ENCODE data around the gene PITRM1.

DNA sequence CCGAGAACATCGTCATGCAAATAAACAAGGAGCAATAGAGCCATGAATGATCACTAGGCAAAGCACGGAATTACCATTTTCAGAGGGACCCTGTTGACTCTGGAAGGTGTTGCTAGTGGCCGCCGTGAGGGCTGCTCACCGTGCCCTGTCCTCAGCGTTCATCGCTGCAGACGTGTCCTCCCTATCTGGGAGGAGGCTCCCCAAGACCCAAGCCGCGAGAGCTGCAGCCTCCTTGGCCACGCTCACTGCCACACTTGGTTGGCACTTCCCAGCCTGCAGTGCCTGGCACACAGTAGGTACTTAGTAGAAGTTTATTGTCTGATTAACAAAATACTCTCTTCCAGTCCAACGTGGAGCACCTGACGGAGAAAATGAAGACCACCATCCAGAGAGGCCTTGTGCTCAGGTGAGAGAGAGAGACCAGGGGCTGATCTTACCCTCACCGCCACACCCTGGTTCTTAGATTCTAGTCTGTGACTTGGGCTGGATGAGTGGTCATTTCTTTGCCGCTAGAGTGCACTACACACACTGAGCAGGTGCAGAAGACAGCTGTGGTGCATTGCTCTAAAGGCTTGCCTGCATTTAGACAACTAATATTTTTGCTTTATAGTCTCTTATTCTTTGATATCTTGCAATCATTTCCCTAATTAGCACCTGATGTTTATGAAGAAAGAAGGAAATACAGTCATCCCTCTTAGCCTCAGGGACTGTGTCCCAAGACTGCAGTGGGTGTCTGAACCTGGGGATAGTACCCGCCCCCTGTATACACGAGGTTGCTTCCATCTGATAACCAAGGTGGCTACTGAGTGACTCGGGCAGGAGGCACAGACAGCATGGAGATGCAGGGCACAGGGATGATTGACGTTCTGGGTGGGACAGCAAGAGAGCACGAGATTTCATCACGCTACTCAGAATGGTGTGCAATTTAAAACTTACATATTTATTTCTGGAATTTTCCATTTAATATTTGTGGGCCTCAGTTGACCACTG, 40.3 kb downstream of the PITRM1 start:
- TF ChIP-seq, protein P1, sequence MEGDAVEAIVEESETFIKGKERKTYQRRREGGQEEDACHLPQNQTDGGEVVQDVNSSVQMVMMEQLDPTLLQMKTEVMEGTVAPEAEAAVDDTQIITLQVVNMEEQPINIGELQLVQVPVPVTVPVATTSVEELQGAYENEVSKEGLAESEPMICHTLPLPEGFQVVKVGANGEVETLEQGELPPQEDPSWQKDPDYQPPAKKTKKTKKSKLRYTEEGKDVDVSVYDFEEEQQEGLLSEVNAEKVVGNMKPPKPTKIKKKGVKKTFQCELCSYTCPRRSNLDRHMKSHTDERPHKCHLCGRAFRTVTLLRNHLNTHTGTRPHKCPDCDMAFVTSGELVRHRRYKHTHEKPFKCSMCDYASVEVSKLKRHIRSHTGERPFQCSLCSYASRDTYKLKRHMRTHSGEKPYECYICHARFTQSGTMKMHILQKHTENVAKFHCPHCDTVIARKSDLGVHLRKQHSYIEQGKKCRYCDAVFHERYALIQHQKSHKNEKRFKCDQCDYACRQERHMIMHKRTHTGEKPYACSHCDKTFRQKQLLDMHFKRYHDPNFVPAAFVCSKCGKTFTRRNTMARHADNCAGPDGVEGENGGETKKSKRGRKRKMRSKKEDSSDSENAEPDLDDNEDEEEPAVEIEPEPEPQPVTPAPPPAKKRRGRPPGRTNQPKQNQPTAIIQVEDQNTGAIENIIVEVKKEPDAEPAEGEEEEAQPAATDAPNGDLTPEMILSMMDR (IDR thresholded peaks at IDR 0.05; ENCODE audit: insufficient read depth, low read length, poor library complexity, severe bottlenecking), result no peak
- no peak for TF ChIP-seq EZH2phosphoT487 (conservative IDR thresholded peaks at IDR 0.05; ENCODE audit: low read length)

Data from SU-DHL-6 (cell line).